Measurements from ENCODE around the gene FOLR1. TPM values are rescaled to one million over a fixed set of nuclear protein-coding genes. Genes with fewer than 3 reads are reported as not detected.

FOLR1 gene
- total RNA-seq, 2 donors from 2014 or later: 0.52 to 3.0 TPM

DNA sequence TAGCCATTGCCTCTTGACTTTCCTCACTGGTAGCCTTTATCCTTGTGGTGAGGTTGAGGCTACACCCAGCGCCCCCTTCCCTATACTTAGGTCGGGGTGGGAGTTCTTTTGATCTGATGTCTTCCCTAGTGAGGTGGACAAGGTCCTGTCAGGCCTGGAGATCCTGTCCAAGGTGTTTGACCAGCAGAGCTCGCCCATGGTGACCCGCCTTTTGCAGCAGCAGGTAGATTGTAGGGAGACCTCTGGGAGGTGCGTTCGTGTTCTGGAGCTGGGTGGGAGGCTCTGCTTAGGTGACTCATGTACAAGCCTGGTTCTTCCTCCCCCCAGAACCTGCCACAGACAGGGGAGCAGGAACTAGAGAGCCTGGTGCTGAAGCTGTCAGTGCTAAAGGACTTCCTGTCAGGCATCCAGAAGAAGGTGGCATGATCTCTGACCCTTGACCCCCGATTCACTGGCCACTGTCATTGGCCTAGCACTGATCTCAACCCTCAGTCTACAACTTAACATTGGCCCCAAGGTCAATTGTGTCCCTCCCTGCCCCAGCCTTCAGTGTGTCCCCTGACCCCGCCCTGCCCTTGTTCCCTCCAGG, 37.5 kb downstream of the FOLR1 start:
- Histone ChIP-seq H3K36me3 (replicated peaks in 1 of 2; ENCODE audit: insufficient read depth in 1 of 2, low read depth in 2 of 2) (peaks cover 0 to 20% of the 10 kb centered on the region in 2 donors), H3K27ac (no peak overlapping the region), H3K4me1 (peaks cover 11% of the 10 kb centered on the region), H3K9me3 (no peaks in the 10 kb centered on the region), H3K4me3 (no peak overlapping the region), H3K27me3 (no peaks in the 10 kb centered on the region)
- no peak for ATAC-seq
- no peak for TF ChIP-seq POLR2A (IDR thresholded peaks at IDR 0.05)
- no peak for TF ChIP-seq CTCF (IDR thresholded peaks at IDR 0.05)
- DNase-seq: no peak
- 94 to 100% methylated on average over 8 of the region's 8 CpGs for WGBS, 2 donors
- intact Hi-C loops (cut with DNase I): no loop called here

DNA sequence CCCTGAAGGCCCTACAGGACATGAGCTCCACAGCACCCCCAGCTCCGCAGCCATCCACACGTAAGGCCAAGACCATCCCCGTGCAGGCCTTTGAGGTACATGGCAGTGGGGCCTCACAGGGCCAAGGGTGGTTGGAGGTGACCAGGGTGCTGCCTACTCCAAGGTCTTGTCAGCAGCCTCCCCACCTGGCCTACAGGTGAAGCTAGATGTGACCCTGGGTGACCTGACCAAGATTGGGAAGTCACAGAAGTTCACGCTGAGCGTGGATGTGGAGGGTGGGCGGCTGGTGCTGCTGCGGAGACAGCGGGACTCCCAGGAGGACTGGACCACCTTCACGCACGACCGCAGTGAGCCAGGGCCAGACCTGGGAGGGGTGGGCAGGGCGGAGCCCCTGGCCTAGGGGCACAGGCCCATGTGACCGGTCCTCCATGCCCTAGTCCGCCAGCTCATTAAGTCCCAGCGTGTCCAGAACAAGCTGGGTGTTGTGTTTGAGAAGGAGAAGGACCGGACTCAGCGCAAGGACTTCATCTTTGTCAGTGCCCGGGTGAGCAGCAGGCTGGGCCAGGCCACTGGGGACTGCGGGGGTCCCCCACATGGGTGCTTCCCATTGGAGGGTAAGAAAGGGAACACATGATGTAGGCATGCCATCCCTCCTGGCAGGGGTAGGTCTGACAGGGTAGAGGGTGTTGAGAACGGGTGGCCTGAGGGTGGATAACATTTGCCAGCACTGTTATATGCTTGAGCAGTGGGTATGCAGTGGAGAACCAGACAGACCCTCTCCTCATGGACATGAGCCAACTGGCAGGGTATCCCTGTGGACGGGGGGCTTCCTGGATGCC, 38.2 kb downstream of the FOLR1 start:
- H3K9me3 ChIP-seq: no peaks in the 10 kb centered on the region
- no peaks in the 10 kb centered on the region for H3K27me3 ChIP-seq
- no peak for TF ChIP-seq POLR2A (IDR thresholded peaks at IDR 0.05)
- TF ChIP-seq CTCF (IDR thresholded peaks at IDR 0.05): no peak
- H3K4me3 ChIP-seq: no peak overlapping the region
- ATAC-seq (no peak), DNase-seq (no peak)
- intact Hi-C loops (cut with DNase I): no loop called here
- H3K36me3 ChIP-seq (replicated peaks in 1 of 2; ENCODE audit: insufficient read depth in 1 of 2, low read depth in 2 of 2): peaks cover 0 to 20% of the 10 kb centered on the region in 2 donors
- no peak overlapping the region for H3K27ac ChIP-seq
- peaks cover 9% of the 10 kb centered on the region for H3K4me1 ChIP-seq
- 91 to 95% methylated on average over 4 to 21 of the region's 21 CpGs for WGBS, 2 donors

GRCh38 chr11:72230764-72231365, 38.9 kb downstream of the FOLR1 start:
- no peak for TF ChIP-seq CTCF (IDR thresholded peaks at IDR 0.05)
- TF ChIP-seq POLR2A (IDR thresholded peaks at IDR 0.05): no peak
- peaks cover 0 to 20% of the 10 kb centered on the region in 2 donors for H3K36me3 ChIP-seq (replicated peaks in 1 of 2; ENCODE audit: insufficient read depth in 1 of 2, low read depth in 2 of 2)
- DNase-seq (no peak), ATAC-seq (no peak)
- H3K27me3 ChIP-seq: no peaks in the 10 kb centered on the region
- intact Hi-C loops (cut with DNase I): no loop called here
- no peak overlapping the region for H3K27ac ChIP-seq
- WGBS, 2 donors: 89 to 91% methylated on average over 12 to 18 of the region's 18 CpGs
- no peak overlapping the region for H3K4me3 ChIP-seq
- no peaks in the 10 kb centered on the region for H3K9me3 ChIP-seq
- peaks cover 2% of the 10 kb centered on the region for H3K4me1 ChIP-seq

GRCh38 chr11:72231396-72232259, 39.7 kb downstream of the FOLR1 start:
- peaks cover 0 to 20% of the 10 kb centered on the region in 2 donors for H3K36me3 ChIP-seq (replicated peaks in 1 of 2; ENCODE audit: insufficient read depth in 1 of 2, low read depth in 2 of 2)
- H3K9me3 ChIP-seq: no peaks in the 10 kb centered on the region
- H3K4me3 ChIP-seq: no peak overlapping the region
- DNase-seq (no peak), ATAC-seq (no peak)
- WGBS, 2 donors: 68 to 87% methylated on average over 7 to 9 of the region's 9 CpGs
- no peak overlapping the region for H3K27ac ChIP-seq
- intact Hi-C loops (cut with DNase I): no loop called here
- no peaks in the 10 kb centered on the region for H3K4me1 ChIP-seq
- no peaks in the 10 kb centered on the region for H3K27me3 ChIP-seq
- no peak for TF ChIP-seq CTCF (IDR thresholded peaks at IDR 0.05)
- no peak for TF ChIP-seq POLR2A (IDR thresholded peaks at IDR 0.05)

All from body of pancreas (tissue), 4 donors.